Caco-2 (cell line): Measurements from ENCODE around the gene TMPRSS11B. TPM values are rescaled to one million over a fixed set of nuclear protein-coding genes. Genes with fewer than 3 reads are reported as not detected.

Experiments
- BruUV-seq: library from RNA; stranded (reverse); fragments of 400-500 nt; replicated peaks from 2 replicates; lab custom pipeline; 2021; lab: Mats Ljungman, UMichigan
- CTCF ChIA-PET: fragments of 300-600 bp; sonication (Branson Sonifier 250); formaldehyde crosslinking; loops from one replicate; lab custom pipeline; 2022; ENCODE audit warnings: antibody characterized with exemption; lab: Charles Lee
- POLR2A ChIA-PET: fragments of 300-600 bp; sonication (Branson Sonifier 250); formaldehyde crosslinking; loops from one replicate; lab custom pipeline; 2022; ENCODE audit warnings: antibody characterized with exemption; lab: Charles Lee
- DNase-seq, 2 experiments: peaks; one replicate each; pipeline versions ENCODE4 v3.0.0 to v3.0.0-alpha.2; 2020 to 2022
- H3K27me3 ChIP-seq: replicated peaks from 2 replicates; pipeline ENCODE4 v1.6.0; 2011; ENCODE audit warnings: low read length; ENCODE audit not compliant: control insufficient read depth, insufficient read depth
- H3K36me3 ChIP-seq: 2 replicates; pipeline ENCODE4 v1.5.1; 2011; ENCODE audit warnings: low read length; ENCODE audit not compliant: control insufficient read depth, insufficient read depth
- H3K4me1 ChIP-seq: fragments of 250-450 bp; sonication (Bioruptor Pico); 2 replicates; pipeline ENCODE4 v1.5.1; 2020; ENCODE audit warnings: mild to moderate bottlenecking
- H3K4me3 ChIP-seq: 2 replicates; pipeline ENCODE4 v1.5.1; 2011; ENCODE audit warnings: low read depth, mild to moderate bottlenecking, control low read depth, low read length
- H3K9me3 ChIP-seq: fragments of 250-450 bp; sonication (Bioruptor Pico); 2 replicates; pipeline ENCODE4 v1.5.1; 2020; ENCODE audit warnings: mild to moderate bottlenecking, moderate library complexity
- H3K27ac Mint-ChIP-seq: one replicate; pipeline ENCODE4 v1.8.0; 2022; ENCODE audit warnings: mixed read lengths; ENCODE audit not compliant: unreplicated experiment
- H3K27me3 Mint-ChIP-seq: one replicate; pipeline ENCODE4 v1.8.0; 2022; ENCODE audit warnings: mixed read lengths; ENCODE audit not compliant: insufficient read depth, unreplicated experiment
- H3K36me3 Mint-ChIP-seq: one replicate; pipeline ENCODE4 v1.8.0; 2022; ENCODE audit warnings: mild to moderate bottlenecking, mixed read lengths; ENCODE audit not compliant: insufficient read depth, unreplicated experiment
- H3K4me1 Mint-ChIP-seq: one replicate; pipeline ENCODE4 v1.8.0; 2022; ENCODE audit warnings: low read depth, mixed read lengths; ENCODE audit not compliant: unreplicated experiment
- H3K4me3 Mint-ChIP-seq: one replicate; pipeline ENCODE4 v1.8.0; 2022; ENCODE audit warnings: mild to moderate bottlenecking, moderate library complexity, mixed read lengths; ENCODE audit not compliant: unreplicated experiment
- H3K9me3 Mint-ChIP-seq: one replicate; pipeline ENCODE4 v1.8.0; 2022; ENCODE audit warnings: mixed read lengths; ENCODE audit not compliant: unreplicated experiment
- CTCF ChIP-seq, 2 experiments: fragments of 200-600 bp in 1 of 2; IDR thresholded peaks; 1 replicate in 1 of 2; 2 replicates in 1 of 2; pipeline versions ENCODE4 v1.5.1 to v1.8.0; 2011 to 2022; ENCODE audit warnings: antibody characterized with exemption in 1 of 2, control low read depth in 1 of 2, inconsistent platforms in 1 of 2, low read depth in 1 of 2, low read length in 1 of 2, mild to moderate bottlenecking in 1 of 2, moderate library complexity in 1 of 2; ENCODE audit not compliant: insufficient read depth in 1 of 2, severe bottlenecking in 1 of 2, unreplicated experiment in 1 of 2
- intact Hi-C: fragments of 100-400 bp; cut with micrococcal nuclease; formaldehyde crosslinking; loops from one replicate; pipeline ENCODE4 v1.10.0; 2022; ENCODE audit not compliant: unreplicated experiment
- total RNA-seq: library from RNA; stranded (reverse); gene quantifications from 2 replicates; pipeline ENCODE4 v1.2.3, GENCODE V29; 2022

Gene TMPRSS11B
- total RNA-seq, 1 experiment from 2014 or later, result not detected

GRCh38 chr4:68240620-68241019, 4.9 kb downstream of the TMPRSS11B start:
- H3K4me1 Mint-ChIP-seq, result no peaks in the 10 kb centered on the region
- H3K27me3 ChIP-seq, result no peaks in the 10 kb centered on the region
- ChIA-PET CTCF (no interaction called here), POLR2A (no interaction called here)
- H3K27ac Mint-ChIP-seq, result no peak overlapping the region
- no peak for TF ChIP-seq CTCF (IDR thresholded peaks at IDR 0.05; ENCODE audit: insufficient read depth in 1 of 2, low read depth in 1 of 2, low read length in 1 of 2, severe bottlenecking in 1 of 2, unreplicated experiment in 1 of 2)
- H3K27me3 Mint-ChIP-seq, result no peaks in the 10 kb centered on the region
- no peaks in the 10 kb centered on the region for H3K9me3 ChIP-seq
- no TSS peak for BruUV-seq
- no peak overlapping the region for H3K4me3 ChIP-seq
- intact Hi-C loops, result no loop called here
- DNase-seq, result no peak
- no peaks in the 10 kb centered on the region for H3K9me3 Mint-ChIP-seq
- H3K36me3 ChIP-seq, result no peaks in the 10 kb centered on the region
- H3K4me1 ChIP-seq, result no peaks in the 10 kb centered on the region
- no peak overlapping the region for H3K4me3 Mint-ChIP-seq
- H3K36me3 Mint-ChIP-seq, result no peaks in the 10 kb centered on the region

GRCh38 chr4:68228568-68228967, 16.9 kb downstream of the TMPRSS11B start:
- Histone ChIP-seq H3K9me3 (no peaks in the 10 kb centered on the region), H3K4me1 (no peaks in the 10 kb centered on the region), H3K27me3 (no peaks in the 10 kb centered on the region), H3K36me3 (no peaks in the 10 kb centered on the region), H3K4me3 (no peak overlapping the region)
- ChIA-PET POLR2A (no interaction called here), CTCF (no interaction called here)
- TF ChIP-seq CTCF (IDR thresholded peaks at IDR 0.05; ENCODE audit: insufficient read depth in 1 of 2, low read depth in 1 of 2, low read length in 1 of 2, severe bottlenecking in 1 of 2, unreplicated experiment in 1 of 2), result no peak
- Mint-ChIP-seq H3K4me1 (no peaks in the 10 kb centered on the region), H3K27ac (no peak overlapping the region), H3K36me3 (no peaks in the 10 kb centered on the region), H3K27me3 (peaks cover 3% of the 10 kb centered on the region), H3K4me3 (no peak overlapping the region), H3K9me3 (peaks cover 3% of the 10 kb centered on the region)
- BruUV-seq, result no TSS peak
- intact Hi-C loops, result no loop called here
- DNase-seq, result no peak

GRCh38 chr4:68218044-68218443, 27.4 kb downstream of the TMPRSS11B start:
- no peaks in the 10 kb centered on the region for H3K36me3 Mint-ChIP-seq
- Histone ChIP-seq H3K9me3 (no peaks in the 10 kb centered on the region), H3K4me1 (no peaks in the 10 kb centered on the region), H3K27me3 (no peaks in the 10 kb centered on the region), H3K4me3 (no peak overlapping the region), H3K36me3 (no peaks in the 10 kb centered on the region)
- H3K4me3 Mint-ChIP-seq, result no peak overlapping the region
- intact Hi-C loops, result no loop called here
- H3K27ac Mint-ChIP-seq, result no peak overlapping the region
- BruUV-seq, result no TSS peak
- peaks cover 3% of the 10 kb centered on the region for H3K9me3 Mint-ChIP-seq
- H3K27me3 Mint-ChIP-seq, result peaks cover 10% of the 10 kb centered on the region
- ChIA-PET POLR2A (no interaction called here), CTCF (interaction anchor here (0.6 kb wide), 1 partner anchor 1092 kb away, joined by 4 read pairs; no protein-coding TSS in a partner anchor)
- TF ChIP-seq CTCF (IDR thresholded peaks at IDR 0.05; ENCODE audit: insufficient read depth in 1 of 2, low read depth in 1 of 2, low read length in 1 of 2, severe bottlenecking in 1 of 2, unreplicated experiment in 1 of 2), result no peak
- no peak for DNase-seq
- H3K4me1 Mint-ChIP-seq, result no peaks in the 10 kb centered on the region
